IMR-90 (cell line): ENCODE measurements around the gene HDAC9. TPM values are rescaled to one million over a fixed set of nuclear protein-coding genes. Genes with fewer than 3 reads are reported as not detected.

Experiments
- ATAC-seq: fragments of 200-7000 bp; cut with Tn5 transposase; 2 replicates; pipeline ENCODE4 v1.9.1; 2020; ENCODE audit warnings: low read depth, mild to moderate bottlenecking, moderate library complexity
- BruUV-seq: library from RNA; stranded (reverse); fragments of 400-500 nt; replicated peaks from 2 replicates; lab custom pipeline; 2021; lab: Mats Ljungman, UMichigan
- CTCF ChIA-PET: fragments of 300-600 bp; formaldehyde crosslinking; extraction: SDS; loops from one replicate; lab custom pipeline; 2021; ENCODE audit warnings: antibody characterized with exemption; lab: Yijun Ruan, JAX
- POLR2A ChIA-PET: fragments of 300-600 bp; sonication (Branson Sonifier 250); formaldehyde crosslinking; loops from one replicate; lab custom pipeline; 2022; ENCODE audit warnings: antibody characterized with exemption; ENCODE audit not compliant: unreplicated experiment; lab: Charles Lee
- DNase-seq: peaks from one replicate; pipeline ENCODE4 v3.0.0; 2013
- H2AFZ ChIP-seq: replicated peaks from 2 replicates; pipeline ENCODE3; 2013; ENCODE audit warnings: low read length, mild to moderate bottlenecking; ENCODE audit not compliant: poor library complexity
- H2AK5ac ChIP-seq: 2 replicates; pipeline ENCODE4 v1.6.1; 2013; ENCODE audit warnings: low read depth, low read length, inconsistent platforms
- H2AK9ac ChIP-seq: replicated peaks from 2 replicates; pipeline ENCODE3; 2013; ENCODE audit warnings: mild to moderate bottlenecking, low read depth, low read length, moderate library complexity; ENCODE audit not compliant: poor library complexity
- H2BK120ac ChIP-seq: 2 replicates; pipeline ENCODE4 v1.6.1; 2013; ENCODE audit warnings: low read depth, low read length, inconsistent platforms
- H2BK15ac ChIP-seq: 3 replicates; pipeline ENCODE4 v1.6.1; 2013; ENCODE audit warnings: low read depth, low read length, inconsistent platforms
- H2BK20ac ChIP-seq: 2 replicates; pipeline ENCODE4 v1.6.1; 2013; ENCODE audit warnings: low read depth, mild to moderate bottlenecking, inconsistent platforms, low read length, moderate library complexity
- H2BK5ac ChIP-seq: 2 replicates; pipeline ENCODE4 v1.6.1; 2013; ENCODE audit warnings: mild to moderate bottlenecking, low read depth, low read length, inconsistent platforms; ENCODE audit not compliant: poor library complexity, severe bottlenecking
- H3K14ac ChIP-seq: replicated peaks from 2 replicates; pipeline ENCODE4 v1.6.1; 2013; ENCODE audit warnings: low read depth, low read length, inconsistent platforms
- H3K18ac ChIP-seq: 2 replicates; pipeline ENCODE4 v1.6.1; 2013; ENCODE audit warnings: low read depth, low read length, control low read depth
- H3K23ac ChIP-seq: 2 replicates; pipeline ENCODE4 v1.6.1; 2013; ENCODE audit warnings: low read depth, low read length, inconsistent platforms
- H3K27ac ChIP-seq: 2 replicates; pipeline ENCODE4 v1.5.1; 2013; ENCODE audit warnings: mild to moderate bottlenecking, control low read depth, low read length; ENCODE audit not compliant: insufficient read depth
- H3K27me3 ChIP-seq: 2 replicates; pipeline ENCODE4 v1.6.1; 2013; ENCODE audit warnings: low read length; ENCODE audit not compliant: control insufficient read depth, insufficient read depth
- H3K36me3 ChIP-seq: 2 replicates; pipeline ENCODE4 v1.6.1; 2013; ENCODE audit warnings: low read length, mixed read lengths; ENCODE audit not compliant: control insufficient read depth, insufficient read depth
- H3K4ac ChIP-seq: 2 replicates; pipeline ENCODE4 v1.6.1; 2013; ENCODE audit warnings: low read depth, low read length, inconsistent platforms
- H3K4me1 ChIP-seq: 2 replicates; pipeline ENCODE4 v1.6.1; 2013; ENCODE audit warnings: low read length, mixed read lengths; ENCODE audit not compliant: control insufficient read depth, insufficient read depth
- H3K4me2 ChIP-seq: 2 replicates; pipeline ENCODE4 v1.6.1; 2013; ENCODE audit warnings: low read depth, mild to moderate bottlenecking, control low read depth, low read length, moderate library complexity
- H3K4me3 ChIP-seq: 2 replicates; pipeline ENCODE4 v1.5.1; 2013; ENCODE audit warnings: low read depth, mild to moderate bottlenecking, control low read depth, low read length, moderate library complexity; ENCODE audit not compliant: insufficient read depth
- H3K56ac ChIP-seq: 2 replicates; pipeline ENCODE4 v1.6.1; 2013; ENCODE audit warnings: low read length, inconsistent platforms; ENCODE audit not compliant: insufficient read depth; ENCODE audit errors: extremely low read depth
- H3K79me1 ChIP-seq, 2 experiments: 2 replicates each; pipeline ENCODE4 v1.6.1; 2013; ENCODE audit warnings: low read length in 2 of 2, inconsistent platforms in 1 of 2, low read depth in 1 of 2
- H3K9ac ChIP-seq: 2 replicates; pipeline ENCODE4 v1.6.1; 2013; ENCODE audit warnings: low read depth, low read length, control low read depth
- H3K9me1 ChIP-seq: 2 replicates; pipeline ENCODE4 v1.6.1; 2013; ENCODE audit warnings: low read length, inconsistent platforms; ENCODE audit not compliant: insufficient read depth
- H3K9me3 ChIP-seq: 2 replicates; pipeline ENCODE4 v1.6.1; 2013; ENCODE audit warnings: low read length; ENCODE audit not compliant: control insufficient read depth, insufficient read depth
- H4K20me1 ChIP-seq: 2 replicates; pipeline ENCODE4 v1.6.1; 2013; ENCODE audit warnings: low read length, inconsistent platforms; ENCODE audit not compliant: insufficient read depth
- H4K5ac ChIP-seq: 2 replicates; pipeline ENCODE4 v1.6.1; 2013; ENCODE audit warnings: mild to moderate bottlenecking, low read depth, low read length, control low read depth
- H4K8ac ChIP-seq, 2 experiments: 2 replicates each; pipeline ENCODE4 v1.6.1; 2013; ENCODE audit warnings: low read depth in 2 of 2, low read length in 2 of 2, control low read depth in 1 of 2, inconsistent platforms in 1 of 2
- H4K91ac ChIP-seq: 2 replicates; pipeline ENCODE4 v1.6.1; 2013; ENCODE audit warnings: low read depth, low read length, inconsistent platforms; ENCODE audit not compliant: insufficient read depth
- POLR2A ChIP-seq: IDR thresholded peaks from 2 replicates; pipeline ENCODE4 v1.6.1; 2012; ENCODE audit warnings: mild to moderate bottlenecking, low read depth, low read length
- WGBS, 2 experiments: methylation state at CpG; one replicate each; pipeline versions ENCODE4 v1.1.5 to v1.1.7; 2013; ENCODE audit warnings: missing lambda C conversion rate in 2 of 2; ENCODE audit not compliant: insufficient read length in 1 of 2; ENCODE audit errors: extremely low coverage in 2 of 2; 5-methylcytosine and 5-hydroxymethylcytosine counted together
- dilution Hi-C: fragments of 300-500 bp; cut with HindIII; formaldehyde crosslinking; loops from one replicate; pipeline ENCODE4 v1.14.3; 2018; ENCODE audit warnings: low sequenced_read_pairs; ENCODE audit not compliant: unreplicated experiment
- in situ Hi-C: fragments of 300-500 bp; cut with MboI; formaldehyde crosslinking; loops from 3 replicates; pipeline ENCODE4 v1.14.3; 2019; ENCODE audit warnings: low sequenced_read_pairs, inconsistent platforms, mixed read lengths
- intact Hi-C: fragments of 100-400 bp; cut with micrococcal nuclease; formaldehyde crosslinking; loops from 2 replicates; pipeline ENCODE4 v1.10.0; 2022
- polyA plus RNA-seq, 3 experiments: library from polyadenylated mRNA; depleted of rRNA; stranded (reverse); fragments of >200 nt; gene quantifications; 2 replicates each; pipeline ENCODE4 v1.2.3, GENCODE V29; 2012; ENCODE audit warnings: low replicate concordance in 1 of 3
- total RNA-seq: library from RNA; depleted of rRNA; stranded (reverse); fragments of >200 nt; gene quantifications from 2 replicates; pipeline ENCODE4 v1.2.3, GENCODE V29; 2012
- TF ChIP-seq, protein P1 (sequence below): conservative IDR thresholded peaks from 2 replicates; pipeline ENCODE4 v1.5.1; 2012; ENCODE audit warnings: mild to moderate bottlenecking, low read depth, low read length, improper control_type of control experiment

HDAC9 gene
- total and polyA plus RNA-seq, 2 of the 4 experiments (the other 2 are of a cell fraction) = 4.3 to 24.7 TPM

DNA sequence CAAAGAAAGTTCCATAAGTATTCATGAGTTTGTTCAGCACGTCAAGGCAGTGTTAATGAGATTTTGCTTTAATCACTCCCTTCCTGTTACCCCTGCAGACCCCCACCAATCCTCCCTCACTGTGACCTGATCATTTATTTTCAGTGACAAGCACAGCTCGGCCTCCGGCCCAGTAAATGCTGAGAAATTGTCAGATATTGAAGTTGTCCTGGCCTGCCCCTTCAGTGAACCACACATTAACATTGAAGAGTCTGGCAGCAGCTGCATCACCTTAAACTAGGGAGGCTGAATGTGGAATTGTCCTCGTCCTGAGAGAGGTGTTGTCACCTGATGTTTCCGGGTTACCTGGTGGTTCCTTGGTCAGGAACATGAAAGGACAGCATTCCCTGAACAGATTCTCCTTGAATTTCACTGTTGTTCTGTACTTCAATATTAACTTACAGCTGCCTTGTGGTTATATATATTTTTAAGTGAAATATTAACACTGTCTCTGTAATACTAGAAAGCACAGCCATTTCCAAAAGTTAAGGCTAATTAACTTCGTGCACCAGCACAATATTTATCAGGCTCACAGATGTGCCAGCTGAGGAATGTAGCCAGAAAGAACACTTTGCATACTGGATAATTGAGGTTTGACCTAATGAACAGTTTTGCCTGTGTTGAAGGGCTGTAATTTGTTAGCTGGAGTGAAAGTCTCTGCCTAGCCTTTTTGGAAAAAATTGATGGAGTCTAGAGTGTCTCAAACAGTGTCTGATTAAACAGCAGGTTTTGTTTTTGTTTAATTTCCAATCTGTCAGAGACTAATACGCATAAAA is 265.3 kb downstream of the HDAC9 start:
- no peak overlapping the region for H3K18ac ChIP-seq
- ATAC-seq = no peak
- intact Hi-C loops = loop anchor here (5.0 kb wide), 1 partner anchor 96 kb away; no protein-coding TSS in a partner anchor

More for the DNA sequence above, 265.3 kb downstream of the HDAC9 start:
- in situ Hi-C loops (no loop called here), dilution Hi-C loops (no loop called here)
- Histone ChIP-seq H3K79me1 (no peaks in the 10 kb centered on the region), H3K27me3 (no peaks in the 10 kb centered on the region), H2BK20ac (no peak overlapping the region), H3K4me3 (no peak overlapping the region), H3K27ac (no peak overlapping the region), H2AFZ (no peak overlapping the region), H2BK120ac (no peak overlapping the region), H2BK15ac (no peak overlapping the region), H2AK9ac (no peak overlapping the region), H3K9me3 (no peaks in the 10 kb centered on the region), H3K36me3 (no peaks in the 10 kb centered on the region), H4K20me1 (no peaks in the 10 kb centered on the region), H4K5ac (no peak overlapping the region), H3K14ac (no peak overlapping the region), H4K8ac (no peak overlapping the region), H3K56ac (no peak overlapping the region), H3K23ac (no peak overlapping the region), H3K9me1 (no peaks in the 10 kb centered on the region), H2AK5ac (no peak overlapping the region), H3K4ac (no peak overlapping the region), H3K4me2 (no peak overlapping the region), H2BK5ac (no peak overlapping the region), H3K4me1 (peaks cover 3% of the 10 kb centered on the region), H3K9ac (no peak overlapping the region), H4K91ac (no peak overlapping the region)
- TF ChIP-seq POLR2A = no peak
- TF ChIP-seq, protein P1, sequence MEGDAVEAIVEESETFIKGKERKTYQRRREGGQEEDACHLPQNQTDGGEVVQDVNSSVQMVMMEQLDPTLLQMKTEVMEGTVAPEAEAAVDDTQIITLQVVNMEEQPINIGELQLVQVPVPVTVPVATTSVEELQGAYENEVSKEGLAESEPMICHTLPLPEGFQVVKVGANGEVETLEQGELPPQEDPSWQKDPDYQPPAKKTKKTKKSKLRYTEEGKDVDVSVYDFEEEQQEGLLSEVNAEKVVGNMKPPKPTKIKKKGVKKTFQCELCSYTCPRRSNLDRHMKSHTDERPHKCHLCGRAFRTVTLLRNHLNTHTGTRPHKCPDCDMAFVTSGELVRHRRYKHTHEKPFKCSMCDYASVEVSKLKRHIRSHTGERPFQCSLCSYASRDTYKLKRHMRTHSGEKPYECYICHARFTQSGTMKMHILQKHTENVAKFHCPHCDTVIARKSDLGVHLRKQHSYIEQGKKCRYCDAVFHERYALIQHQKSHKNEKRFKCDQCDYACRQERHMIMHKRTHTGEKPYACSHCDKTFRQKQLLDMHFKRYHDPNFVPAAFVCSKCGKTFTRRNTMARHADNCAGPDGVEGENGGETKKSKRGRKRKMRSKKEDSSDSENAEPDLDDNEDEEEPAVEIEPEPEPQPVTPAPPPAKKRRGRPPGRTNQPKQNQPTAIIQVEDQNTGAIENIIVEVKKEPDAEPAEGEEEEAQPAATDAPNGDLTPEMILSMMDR = no peak
- ChIA-PET CTCF (no interaction called here), POLR2A (no interaction called here)
- WGBS, 2 experiments = no CpG with 5 or more reads among the region's 7 CpGs
- DNase-seq = no peak
- no TSS peak for BruUV-seq
